Kidney epithelial cell (primary cell): ENCODE measurements around the gene TAS2R31. TPM values are rescaled to one million over a fixed set of nuclear protein-coding genes. Genes with fewer than 3 reads are reported as not detected.
"Not testable (repeated sequence)": the region's sequence is repeated elsewhere in the genome, so short reads cannot be mapped to it uniquely, and the experiment has no call there.

Experiments used
- DNase-seq: peaks from one replicate; pipeline ENCODE4 v3.0.0-alpha.2; 2010; ENCODE audit warnings: low read depth
- H3K27me3 ChIP-seq: 2 replicates; pipeline ENCODE4 v1.6.0; 2011; ENCODE audit warnings: low read length; ENCODE audit not compliant: control insufficient read depth, insufficient read depth
- H3K36me3 ChIP-seq: 2 replicates; pipeline ENCODE4 v1.5.1; 2011; ENCODE audit warnings: low read length; ENCODE audit not compliant: control insufficient read depth, insufficient read depth
- H3K4me3 ChIP-seq: 2 replicates; pipeline ENCODE4 v1.5.1; 2011; ENCODE audit warnings: low read depth, mild to moderate bottlenecking, control low read depth, low read length
- CTCF ChIP-seq: IDR thresholded peaks from 2 replicates; pipeline ENCODE4 v1.5.1; 2011; ENCODE audit warnings: mild to moderate bottlenecking, moderate library complexity, low read length, control low read depth, inconsistent platforms; ENCODE audit not compliant: insufficient read depth, poor library complexity, severe bottlenecking
- total RNA-seq: library from RNA; depleted of rRNA; stranded (reverse); fragments of >200 nt; gene quantifications from 2 replicates; pipeline ENCODE4 v1.2.3, GENCODE V29; 2015

TAS2R31 gene
- total RNA-seq, 1 donor from 2014 or later, result 0.84 TPM

DNA sequence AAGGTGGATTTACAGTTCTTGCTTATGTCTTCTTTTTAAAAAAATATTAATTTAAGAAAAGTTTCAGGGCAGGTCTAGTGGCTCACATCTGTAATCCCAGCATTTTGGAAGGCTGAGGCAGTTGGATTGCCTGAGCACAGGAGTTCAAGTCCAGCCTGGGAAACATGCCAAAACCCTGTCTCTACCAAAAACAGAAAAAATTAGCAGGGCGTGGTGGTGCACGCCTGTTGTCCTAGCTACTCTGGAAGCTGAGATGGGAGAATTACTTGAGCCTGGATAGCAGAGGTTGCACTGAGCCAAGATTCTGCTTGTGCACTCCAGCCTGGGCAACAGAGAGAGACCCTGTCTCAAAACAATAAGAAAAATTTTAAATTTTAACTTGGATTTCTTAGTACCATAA, 36.3 kb upstream of the TAS2R31 start:
- no peak for TF ChIP-seq CTCF
- Histone ChIP-seq H3K36me3 (no peaks in the 10 kb centered on the region), H3K27me3 (no peaks in the 10 kb centered on the region), H3K4me3 (no peak overlapping the region)
- no peak for DNase-seq

DNA sequence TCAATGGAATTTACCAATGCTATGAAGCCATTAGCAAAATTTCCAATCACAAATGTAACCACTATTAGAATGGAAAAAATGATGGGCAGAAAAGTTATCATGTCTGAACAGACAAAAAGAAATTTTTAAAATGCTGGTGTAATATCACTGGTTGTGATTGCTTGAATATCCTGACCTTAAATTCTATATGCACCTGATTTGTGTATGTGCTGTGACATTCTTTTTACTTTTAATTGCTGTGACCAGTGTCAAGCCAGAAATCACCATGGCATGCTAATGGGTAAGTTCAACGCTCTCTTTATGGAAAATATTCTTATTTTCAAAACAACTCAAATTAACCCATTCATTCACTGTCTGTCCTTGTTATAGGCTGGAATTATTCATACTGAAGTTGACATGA, 31.0 kb upstream of the TAS2R31 start, which contains the start of gene TAS2R46:
TAS2R46 (minus strand) TSS at position 101 of the 400 bp plus-strand sequence; CDS start at position 101, 0 bp downstream.
- DNase-seq, H3K4me3 ChIP-seq, H3K36me3 ChIP-seq, H3K27me3 ChIP-seq: not testable (repeated sequence)

DNA sequence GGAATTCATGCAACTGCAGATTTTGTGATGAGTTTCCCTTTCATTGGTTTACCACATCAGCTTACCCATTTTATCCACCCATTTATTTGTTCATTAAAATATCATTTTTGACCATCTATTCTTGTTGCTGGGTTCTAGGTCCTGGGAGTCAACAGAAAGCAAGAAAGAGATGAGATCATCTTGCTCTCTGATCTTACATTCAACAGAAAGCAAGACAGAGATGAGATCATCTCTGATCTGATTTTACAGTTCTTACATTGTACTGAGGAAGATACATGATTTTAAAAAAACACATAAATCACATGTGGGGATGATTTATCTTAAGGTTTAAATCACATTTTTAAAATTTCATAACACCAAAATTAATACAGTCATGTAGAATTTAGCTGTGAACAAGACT, 28.6 kb upstream of the TAS2R31 start:
- Histone ChIP-seq H3K27me3 (no peaks in the 10 kb centered on the region), H3K4me3 (no peak overlapping the region), H3K36me3 (no peaks in the 10 kb centered on the region)
- peak; percentile 1 for DNase-seq
- no peak for TF ChIP-seq CTCF

- H3K4me3 ChIP-seq, result no peak overlapping the region
- H3K36me3 ChIP-seq, result no peaks in the 10 kb centered on the region
- no peak for TF ChIP-seq CTCF
- no peaks in the 10 kb centered on the region for H3K27me3 ChIP-seq
- DNase-seq, result no peak
These were observed 27.8 kb upstream of the TAS2R31 start for GRCh38 chr12:11059041-11059440.

DNA sequence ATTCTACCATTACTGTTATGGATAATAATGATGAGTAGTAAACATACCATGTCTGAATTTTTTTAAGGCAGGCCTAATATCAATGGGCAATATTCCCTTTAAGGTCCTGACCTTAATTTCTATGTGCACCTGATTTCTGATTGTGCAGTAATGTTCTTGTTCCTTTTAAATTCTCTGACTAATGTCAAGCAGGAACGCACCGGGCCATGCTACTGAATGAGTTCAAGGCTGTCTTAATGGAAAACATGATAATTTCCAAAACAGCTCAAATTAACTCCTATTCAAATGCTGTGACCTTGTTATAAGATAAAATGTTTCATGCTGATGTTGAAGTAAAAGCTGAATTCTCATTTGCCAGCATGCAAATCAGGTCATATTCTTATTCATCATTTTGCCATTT, 24.1 kb upstream of the TAS2R31 start:
- H3K36me3 ChIP-seq, result no peaks in the 10 kb centered on the region
- DNase-seq, result no peak
- H3K4me3 ChIP-seq, result no peak overlapping the region
- TF ChIP-seq CTCF, result no peak
- H3K27me3 ChIP-seq, result no peaks in the 10 kb centered on the region

DNA sequence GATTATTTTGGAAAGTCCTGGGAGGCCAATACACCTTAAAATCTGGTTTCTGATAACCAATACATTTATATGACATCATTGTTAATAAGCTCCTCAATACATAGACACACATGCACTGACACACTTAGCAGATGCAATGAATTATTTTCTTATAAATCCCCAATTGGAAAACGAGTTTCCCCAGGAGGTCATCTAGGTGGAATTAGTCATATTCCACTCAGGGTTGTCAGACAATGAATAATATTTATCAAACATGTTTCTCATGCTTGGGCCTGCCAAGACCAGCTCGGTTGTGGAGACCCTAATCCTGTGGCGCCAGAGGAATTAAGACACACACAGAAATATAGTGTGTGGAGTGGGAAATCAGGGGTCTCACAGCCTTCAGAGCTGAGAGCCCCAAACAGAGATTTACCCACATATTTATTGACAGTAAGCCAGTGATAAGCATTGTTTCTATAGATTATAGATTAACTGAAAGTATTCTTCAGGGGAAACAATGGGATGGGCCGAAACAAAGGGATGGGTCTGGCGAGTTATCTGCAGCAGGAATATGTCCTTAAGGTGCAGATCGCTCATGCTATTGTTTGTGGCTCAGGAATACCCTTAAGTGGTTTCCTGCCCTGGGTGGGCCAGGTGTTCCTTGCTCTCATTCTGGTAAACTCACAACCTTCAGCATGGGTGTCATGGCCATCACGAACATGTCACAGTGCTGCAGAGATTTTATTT, 18.8 kb upstream of the TAS2R31 start:
- DNase-seq, H3K4me3 ChIP-seq, H3K27me3 ChIP-seq: not testable (repeated sequence)

DNA sequence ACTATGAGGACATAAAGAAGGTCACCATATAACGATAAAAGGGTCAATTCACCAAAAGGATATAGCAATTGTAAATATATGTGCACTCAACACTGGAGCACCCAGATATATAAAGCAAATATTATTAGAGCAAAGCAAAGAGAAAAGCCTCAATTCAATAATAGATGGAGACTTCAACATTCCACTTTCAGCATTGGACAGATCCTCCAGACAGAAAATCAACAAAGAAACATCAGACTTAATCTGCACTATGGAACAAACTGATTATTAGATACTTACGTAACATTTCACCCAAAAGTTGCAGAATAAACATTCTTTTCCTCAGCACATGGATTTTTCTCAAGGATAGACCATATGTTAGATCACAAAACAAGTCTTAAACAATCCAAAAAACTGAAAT, 10.2 kb upstream of the TAS2R31 start:
- not testable (repeated sequence) for H3K27me3 ChIP-seq, H3K4me3 ChIP-seq, H3K36me3 ChIP-seq, DNase-seq

More for the DNA sequence above, 18.8 kb upstream of the TAS2R31 start:
- not testable (repeated sequence) for H3K36me3 ChIP-seq
